ENCODE results near the gene PRR13. TPM values are rescaled to one million over a fixed set of nuclear protein-coding genes. Genes with fewer than 3 reads are reported as not detected.

Gene PRR13
- polyA plus RNA-seq, 1 of the 3 experiments (the other 2 are of a cell fraction): 58.5 TPM

DNA sequence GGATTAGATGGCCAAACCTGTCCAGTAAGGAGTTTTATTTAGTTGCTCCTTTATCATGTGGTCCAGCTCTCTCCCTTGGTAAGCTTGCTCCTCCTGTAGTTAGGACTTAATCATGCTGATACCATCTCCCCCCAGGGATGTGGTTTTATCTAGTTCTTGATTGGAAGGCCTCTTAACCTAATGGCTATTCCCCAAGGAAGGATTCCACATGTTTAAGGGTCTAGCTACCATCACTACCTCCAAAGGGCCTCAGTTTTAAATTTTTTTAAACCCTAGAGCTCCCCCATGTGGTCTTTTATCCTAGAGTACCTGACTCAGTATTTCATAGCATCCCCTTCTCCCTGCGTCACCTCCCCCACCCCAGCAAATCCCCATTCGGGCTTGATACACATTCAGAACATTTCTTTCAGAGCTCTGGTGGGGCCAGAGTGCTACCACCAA lies 35.3 kb downstream of the PRR13 start:
- no peak overlapping the region for H3K4me2 ChIP-seq
- peaks cover 87 to 95% of the 10 kb centered on the region in 2 experiments for H3K36me3 ChIP-seq (replicated peaks in 1 of 2; ENCODE audit: control insufficient read depth in 1 of 2, insufficient read depth in 2 of 2, low read length in 1 of 2)
- POLR2A ChIA-PET: interaction anchor here (0.6 to 2.3 kb wide), 7 partner anchors 8 to 125 kb away, joined by 3 to 16 read pairs (median 4); partner anchors contain the start of gene TARBP2
- H3F3A ChIP-seq (replicated peaks; ENCODE audit: insufficient read depth): peaks cover 90% of the 10 kb centered on the region
- H3K4me1 ChIP-seq (ENCODE audit: control insufficient read depth in 1 of 2, insufficient read depth in 2 of 2, low read depth in 1 of 2, low read length in 1 of 2): peaks cover 2 to 5% of the 10 kb centered on the region in 2 experiments; a peak in 2 of 4 replicates
- peaks cover 80% of the 10 kb centered on the region for H3K79me2 ChIP-seq (ENCODE audit: insufficient read depth)
- H3K27me3 ChIP-seq (ENCODE audit: insufficient read depth): no peaks in the 10 kb centered on the region
- H4K20me1 ChIP-seq (ENCODE audit: insufficient read depth): peaks cover 96% of the 10 kb centered on the region
- H3K9ac ChIP-seq: no peak overlapping the region
- peak; percentile 67 for DNase-seq
- no peak overlapping the region for H3K4me3 ChIP-seq (ENCODE audit: low read depth in 2 of 2, low read length in 1 of 2)
- no peaks in the 10 kb centered on the region for H3K9me3 ChIP-seq
- CTCF ChIA-PET: interaction anchor here (0.7 to 5.4 kb wide), 28 partner anchors 10 to 204 kb away, joined by 3 to 32 read pairs (median 5); partner anchors contain the start of genes AAAS, MAP3K12, NPFF and TARBP2
- whole genome bisulfite sequencing (ENCODE audit: low lambda C conversion rate): 66% methylated on average over 2 of the region's 2 CpGs
- no peak for TF ChIP-seq ELF1 (IDR thresholded peaks at IDR 0.05)
- TF ChIP-seq FOXJ3 (CRISPR knock-in tag; IDR thresholded peaks at IDR 0.05): no peak
- TF ChIP-seq SMC3 (IDR thresholded peaks at IDR 0.05; ENCODE audit: low read depth, low read length): peak; percentile 1; the same call in 1 of the 2 replicates
- TF ChIP-seq, protein P1, sequence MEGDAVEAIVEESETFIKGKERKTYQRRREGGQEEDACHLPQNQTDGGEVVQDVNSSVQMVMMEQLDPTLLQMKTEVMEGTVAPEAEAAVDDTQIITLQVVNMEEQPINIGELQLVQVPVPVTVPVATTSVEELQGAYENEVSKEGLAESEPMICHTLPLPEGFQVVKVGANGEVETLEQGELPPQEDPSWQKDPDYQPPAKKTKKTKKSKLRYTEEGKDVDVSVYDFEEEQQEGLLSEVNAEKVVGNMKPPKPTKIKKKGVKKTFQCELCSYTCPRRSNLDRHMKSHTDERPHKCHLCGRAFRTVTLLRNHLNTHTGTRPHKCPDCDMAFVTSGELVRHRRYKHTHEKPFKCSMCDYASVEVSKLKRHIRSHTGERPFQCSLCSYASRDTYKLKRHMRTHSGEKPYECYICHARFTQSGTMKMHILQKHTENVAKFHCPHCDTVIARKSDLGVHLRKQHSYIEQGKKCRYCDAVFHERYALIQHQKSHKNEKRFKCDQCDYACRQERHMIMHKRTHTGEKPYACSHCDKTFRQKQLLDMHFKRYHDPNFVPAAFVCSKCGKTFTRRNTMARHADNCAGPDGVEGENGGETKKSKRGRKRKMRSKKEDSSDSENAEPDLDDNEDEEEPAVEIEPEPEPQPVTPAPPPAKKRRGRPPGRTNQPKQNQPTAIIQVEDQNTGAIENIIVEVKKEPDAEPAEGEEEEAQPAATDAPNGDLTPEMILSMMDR (IDR thresholded peaks at IDR 0.05): peak; percentile 58
- TF ChIP-seq, protein P2, sequence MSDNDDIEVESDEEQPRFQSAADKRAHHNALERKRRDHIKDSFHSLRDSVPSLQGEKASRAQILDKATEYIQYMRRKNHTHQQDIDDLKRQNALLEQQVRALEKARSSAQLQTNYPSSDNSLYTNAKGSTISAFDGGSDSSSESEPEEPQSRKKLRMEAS (IDR thresholded peaks at IDR 0.05; ENCODE audit: low read depth): no peak
- TF ChIP-seq RAD21 (IDR thresholded peaks at IDR 0.05; ENCODE audit: low read length): peak; percentile 34; the same call in 1 of the 2 replicates
- no peak overlapping the region for H2AFZ ChIP-seq (ENCODE audit: low read depth)
- H3K9me2 ChIP-seq: no peaks in the 10 kb centered on the region
- peak overlapping the region; percentile 7 to 21; a peak in 3 of 4 replicates for H3K27ac ChIP-seq (ENCODE audit: low read depth in 2 of 2, low read length in 1 of 2)

DNA sequence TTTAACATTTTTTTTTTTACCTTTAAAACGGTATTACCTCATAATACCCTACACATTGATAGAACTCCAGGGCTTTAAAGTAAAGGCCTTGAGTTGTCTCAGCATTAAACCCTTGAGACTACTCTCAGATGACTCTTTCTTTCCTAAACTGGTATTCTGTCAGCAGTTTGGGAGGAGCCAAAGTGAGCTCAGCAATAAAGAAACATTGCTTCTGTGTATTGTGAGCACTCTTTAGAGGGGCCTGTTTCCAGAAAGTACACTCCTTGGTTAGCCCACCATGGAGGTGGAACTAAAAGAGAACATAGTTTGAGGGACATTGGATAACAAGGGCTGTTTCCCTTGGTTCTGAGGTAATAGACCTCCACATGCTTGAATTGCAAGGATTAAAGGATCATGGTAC lies 37.3 kb downstream of the PRR13 start:
- ChIA-PET CTCF (interaction anchor here (0.8 to 1.8 kb wide), 5 partner anchors 9 to 154 kb away, joined by 3 to 6 read pairs (median 3); no protein-coding TSS in a partner anchor), POLR2A (interaction anchor here (0.6 to 0.8 kb wide), 2 partner anchors 8 to 96 kb away, joined by 3 read pairs; no protein-coding TSS in a partner anchor)
- no peak for DNase-seq
- peaks cover 97% of the 10 kb centered on the region for H3F3A ChIP-seq (replicated peaks; ENCODE audit: insufficient read depth)
- H3K4me2 ChIP-seq: no peak overlapping the region
- no peaks in the 10 kb centered on the region for H3K9me2 ChIP-seq
- H4K20me1 ChIP-seq (ENCODE audit: insufficient read depth): peaks cover 96% of the 10 kb centered on the region
- H2AFZ ChIP-seq (ENCODE audit: low read depth): no peak overlapping the region
- no peak overlapping the region for H3K9ac ChIP-seq
- H3K36me3 ChIP-seq (replicated peaks in 1 of 2; ENCODE audit: control insufficient read depth in 1 of 2, insufficient read depth in 2 of 2, low read length in 1 of 2): peaks cover 89 to 95% of the 10 kb centered on the region in 2 experiments
- no peaks in the 10 kb centered on the region for H3K9me3 ChIP-seq
- peaks cover 0 to 5% of the 10 kb centered on the region in 2 experiments; a peak in 2 of 4 replicates for H3K4me1 ChIP-seq (ENCODE audit: control insufficient read depth in 1 of 2, insufficient read depth in 2 of 2, low read depth in 1 of 2, low read length in 1 of 2)
- WGBS (ENCODE audit: low lambda C conversion rate): 43% methylated on average over 1 of the region's 1 CpG
- H3K79me2 ChIP-seq (ENCODE audit: insufficient read depth): peaks cover 59% of the 10 kb centered on the region
- H3K27ac ChIP-seq (ENCODE audit: low read depth in 2 of 2, low read length in 1 of 2): peak overlapping the region; percentile 39 to 46
- H3K4me3 ChIP-seq (ENCODE audit: low read depth in 2 of 2, low read length in 1 of 2): no peak overlapping the region
- no peaks in the 10 kb centered on the region for H3K27me3 ChIP-seq (ENCODE audit: insufficient read depth)
- TF ChIP-seq POLR2AphosphoS5 (IDR thresholded peaks at IDR 0.05; ENCODE audit: low read depth, low read length): no peak
- no peak for TF ChIP-seq TAF1 (IDR thresholded peaks at IDR 0.05; ENCODE audit: borderline replicate concordance, low read depth, low read length)
- TF ChIP-seq, protein P3, sequence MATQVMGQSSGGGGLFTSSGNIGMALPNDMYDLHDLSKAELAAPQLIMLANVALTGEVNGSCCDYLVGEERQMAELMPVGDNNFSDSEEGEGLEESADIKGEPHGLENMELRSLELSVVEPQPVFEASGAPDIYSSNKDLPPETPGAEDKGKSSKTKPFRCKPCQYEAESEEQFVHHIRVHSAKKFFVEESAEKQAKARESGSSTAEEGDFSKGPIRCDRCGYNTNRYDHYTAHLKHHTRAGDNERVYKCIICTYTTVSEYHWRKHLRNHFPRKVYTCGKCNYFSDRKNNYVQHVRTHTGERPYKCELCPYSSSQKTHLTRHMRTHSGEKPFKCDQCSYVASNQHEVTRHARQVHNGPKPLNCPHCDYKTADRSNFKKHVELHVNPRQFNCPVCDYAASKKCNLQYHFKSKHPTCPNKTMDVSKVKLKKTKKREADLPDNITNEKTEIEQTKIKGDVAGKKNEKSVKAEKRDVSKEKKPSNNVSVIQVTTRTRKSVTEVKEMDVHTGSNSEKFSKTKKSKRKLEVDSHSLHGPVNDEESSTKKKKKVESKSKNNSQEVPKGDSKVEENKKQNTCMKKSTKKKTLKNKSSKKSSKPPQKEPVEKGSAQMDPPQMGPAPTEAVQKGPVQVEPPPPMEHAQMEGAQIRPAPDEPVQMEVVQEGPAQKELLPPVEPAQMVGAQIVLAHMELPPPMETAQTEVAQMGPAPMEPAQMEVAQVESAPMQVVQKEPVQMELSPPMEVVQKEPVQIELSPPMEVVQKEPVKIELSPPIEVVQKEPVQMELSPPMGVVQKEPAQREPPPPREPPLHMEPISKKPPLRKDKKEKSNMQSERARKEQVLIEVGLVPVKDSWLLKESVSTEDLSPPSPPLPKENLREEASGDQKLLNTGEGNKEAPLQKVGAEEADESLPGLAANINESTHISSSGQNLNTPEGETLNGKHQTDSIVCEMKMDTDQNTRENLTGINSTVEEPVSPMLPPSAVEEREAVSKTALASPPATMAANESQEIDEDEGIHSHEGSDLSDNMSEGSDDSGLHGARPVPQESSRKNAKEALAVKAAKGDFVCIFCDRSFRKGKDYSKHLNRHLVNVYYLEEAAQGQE (IDR thresholded peaks at IDR 0.05; ENCODE audit: low read depth, low read length): no peak
- TF ChIP-seq, protein P1 (IDR thresholded peaks at IDR 0.05): no peak
- no peak for TF ChIP-seq RCOR1 (IDR thresholded peaks at IDR 0.05; ENCODE audit: low read length)
- no peak for TF ChIP-seq FOSL2 (IDR thresholded peaks at IDR 0.05; ENCODE audit: borderline replicate concordance, low read depth)
- no peak for TF ChIP-seq GATA2 (CRISPR knock-in tag; IDR thresholded peaks at IDR 0.05)
- no peak for TF ChIP-seq YY1 (IDR thresholded peaks at IDR 0.05; ENCODE audit: low read depth)
- TF ChIP-seq MXI1 (IDR thresholded peaks at IDR 0.05; ENCODE audit: low read depth, low read length): no peak
- TF ChIP-seq SIN3A (IDR thresholded peaks at IDR 0.05; ENCODE audit: borderline replicate concordance, low read depth, low read length): no peak
- TF ChIP-seq TCF12 (IDR thresholded peaks at IDR 0.05): no peak
- TF ChIP-seq, protein P4, sequence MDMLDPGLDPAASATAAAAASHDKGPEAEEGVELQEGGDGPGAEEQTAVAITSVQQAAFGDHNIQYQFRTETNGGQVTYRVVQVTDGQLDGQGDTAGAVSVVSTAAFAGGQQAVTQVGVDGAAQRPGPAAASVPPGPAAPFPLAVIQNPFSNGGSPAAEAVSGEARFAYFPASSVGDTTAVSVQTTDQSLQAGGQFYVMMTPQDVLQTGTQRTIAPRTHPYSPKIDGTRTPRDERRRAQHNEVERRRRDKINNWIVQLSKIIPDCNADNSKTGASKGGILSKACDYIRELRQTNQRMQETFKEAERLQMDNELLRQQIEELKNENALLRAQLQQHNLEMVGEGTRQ (IDR thresholded peaks at IDR 0.05; ENCODE audit: borderline replicate concordance, low read depth, low read length): no peak
- no peak for TF ChIP-seq RAD21 (IDR thresholded peaks at IDR 0.05; ENCODE audit: low read length)
